Measurements from ENCODE around the gene CALHM2. TPM values are rescaled to one million over a fixed set of nuclear protein-coding genes. Genes with fewer than 3 reads are reported as not detected.
A peak's percentile ranks its signal among the peaks of the same experiment; 100 is the strongest.

Gene CALHM2
- total and polyA plus RNA-seq, 2 donors (not counting 1 experiment from before 2014, with no cell fraction given), result 35.8 to 37.2 TPM

- Histone ChIP-seq H3K9ac (ENCODE audit: insufficient read depth, low read length) (no peak overlapping the region), H3K36me3 (ENCODE audit: control insufficient read depth, insufficient read depth, low read length) (peaks cover 51% of the 10 kb centered on the region)
Measured at GRCh38 chr10:103447187-103447586, 5.0 kb downstream of the CALHM2 start.

GRCh38 chr10:103445767-103446567, 6.2 kb downstream of the CALHM2 start:
- H3K36me3 ChIP-seq (ENCODE audit: control insufficient read depth, insufficient read depth, low read length), result peaks cover 51% of the 10 kb centered on the region
- no peaks in the 10 kb centered on the region for H3K27me3 ChIP-seq (ENCODE audit: control insufficient read depth, insufficient read depth, low read length)
- no peaks in the 10 kb centered on the region for H3K9me3 ChIP-seq (ENCODE audit: control insufficient read depth, insufficient read depth, low read depth, low read length)
- H3K4me3 ChIP-seq (replicated peaks in 1 of 4; ENCODE audit: control extremely low read depth in 1 of 4, insufficient read depth in 1 of 4, low read depth in 3 of 4, low read length in 4 of 4), result no peak overlapping the region
- H3K4me1 ChIP-seq (ENCODE audit: control insufficient read depth, extremely low read depth, insufficient read depth, low read length), result peaks cover 42% of the 10 kb centered on the region
- no peak overlapping the region for H3K4me2 ChIP-seq (ENCODE audit: extremely low read depth, insufficient read depth, low read length)
- peak overlapping the region; percentile 80 for H3K27ac ChIP-seq (ENCODE audit: insufficient read depth, low read length)
- H3K79me2 ChIP-seq (ENCODE audit: control insufficient read depth, insufficient read depth, low read length), result peaks cover 34% of the 10 kb centered on the region
- DNase-seq (ENCODE audit: low read depth in 2 of 2), result peak; percentile 35 to 81
- peak overlapping the region; percentile 38 for H3K9ac ChIP-seq (ENCODE audit: insufficient read depth, low read length)
- H4K20me1 ChIP-seq (ENCODE audit: control insufficient read depth, extremely low read depth, insufficient read depth, low read length), result no peaks in the 10 kb centered on the region
- no peak overlapping the region for H2AFZ ChIP-seq (ENCODE audit: low read length)
- no peak for TF ChIP-seq CTCF (conservative IDR thresholded peaks at IDR 0.05 in 1 of 2, IDR thresholded peaks at IDR 0.05 in 1 of 2; ENCODE audit: low read depth in 1 of 2, low read length in 2 of 2)
- TF ChIP-seq EZH2 (IDR thresholded peaks at IDR 0.05; ENCODE audit: low read length, missing control alignments), result no peak

More at GRCh38 chr10:103447187-103447586, 5.0 kb downstream of the CALHM2 start:
- H2AFZ ChIP-seq (ENCODE audit: low read length), result no peak overlapping the region
- H3K79me2 ChIP-seq (ENCODE audit: control insufficient read depth, insufficient read depth, low read length), result peaks cover 35% of the 10 kb centered on the region
- peak overlapping the region; percentile 80 for H3K27ac ChIP-seq (ENCODE audit: insufficient read depth, low read length)
- H3K27me3 ChIP-seq (ENCODE audit: control insufficient read depth, insufficient read depth, low read length), result no peaks in the 10 kb centered on the region
- no peaks in the 10 kb centered on the region for H4K20me1 ChIP-seq (ENCODE audit: control insufficient read depth, extremely low read depth, insufficient read depth, low read length)
- no peaks in the 10 kb centered on the region for H3K9me3 ChIP-seq (ENCODE audit: control insufficient read depth, insufficient read depth, low read depth, low read length)
- DNase-seq (ENCODE audit: low read depth in 2 of 2), result no peak
- no peak overlapping the region for H3K4me3 ChIP-seq (replicated peaks in 1 of 4; ENCODE audit: control extremely low read depth in 1 of 4, insufficient read depth in 1 of 4, low read depth in 3 of 4, low read length in 4 of 4)
- TF ChIP-seq EZH2 (IDR thresholded peaks at IDR 0.05; ENCODE audit: low read length, missing control alignments) (no peak), CTCF (conservative IDR thresholded peaks at IDR 0.05 in 1 of 2, IDR thresholded peaks at IDR 0.05 in 1 of 2; ENCODE audit: low read depth in 1 of 2, low read length in 2 of 2) (no peak)
- peaks cover 37% of the 10 kb centered on the region for H3K4me1 ChIP-seq (ENCODE audit: control insufficient read depth, extremely low read depth, insufficient read depth, low read length)
- H3K4me2 ChIP-seq (ENCODE audit: extremely low read depth, insufficient read depth, low read length), result no peak overlapping the region

GRCh38 chr10:103445366-103445765, 6.8 kb downstream of the CALHM2 start:
- H3K9me3 ChIP-seq (ENCODE audit: control insufficient read depth, insufficient read depth, low read depth, low read length), result no peaks in the 10 kb centered on the region
- no peak overlapping the region for H3K4me3 ChIP-seq (replicated peaks in 1 of 4; ENCODE audit: control extremely low read depth in 1 of 4, insufficient read depth in 1 of 4, low read depth in 3 of 4, low read length in 4 of 4)
- H2AFZ ChIP-seq (ENCODE audit: low read length), result no peak overlapping the region
- TF ChIP-seq CTCF (conservative IDR thresholded peaks at IDR 0.05 in 1 of 2, IDR thresholded peaks at IDR 0.05 in 1 of 2; ENCODE audit: low read depth in 1 of 2, low read length in 2 of 2) (no peak), EZH2 (IDR thresholded peaks at IDR 0.05; ENCODE audit: low read length, missing control alignments) (no peak)
- peaks cover 37% of the 10 kb centered on the region for H3K4me1 ChIP-seq (ENCODE audit: control insufficient read depth, extremely low read depth, insufficient read depth, low read length)
- peaks cover 52% of the 10 kb centered on the region for H3K36me3 ChIP-seq (ENCODE audit: control insufficient read depth, insufficient read depth, low read length)
- no peaks in the 10 kb centered on the region for H4K20me1 ChIP-seq (ENCODE audit: control insufficient read depth, extremely low read depth, insufficient read depth, low read length)
- H3K4me2 ChIP-seq (ENCODE audit: extremely low read depth, insufficient read depth, low read length), result no peak overlapping the region
- H3K9ac ChIP-seq (ENCODE audit: insufficient read depth, low read length), result no peak overlapping the region
- peak overlapping the region; percentile 80 for H3K27ac ChIP-seq (ENCODE audit: insufficient read depth, low read length)
- H3K79me2 ChIP-seq (ENCODE audit: control insufficient read depth, insufficient read depth, low read length), result peaks cover 29% of the 10 kb centered on the region
- DNase-seq (ENCODE audit: low read depth in 2 of 2), result no peak
- no peaks in the 10 kb centered on the region for H3K27me3 ChIP-seq (ENCODE audit: control insufficient read depth, insufficient read depth, low read length)

Measured in fibroblast of lung (primary cell).